Measurements from ENCODE around the gene RNF220. TPM values are rescaled to one million over a fixed set of nuclear protein-coding genes. Genes with fewer than 3 reads are reported as not detected.
A peak's percentile ranks its signal among the peaks of the same experiment; 100 is the strongest.

Gene RNF220
- total RNA-seq, 1 donor from 2014 or later = 58.4 TPM

DNA sequence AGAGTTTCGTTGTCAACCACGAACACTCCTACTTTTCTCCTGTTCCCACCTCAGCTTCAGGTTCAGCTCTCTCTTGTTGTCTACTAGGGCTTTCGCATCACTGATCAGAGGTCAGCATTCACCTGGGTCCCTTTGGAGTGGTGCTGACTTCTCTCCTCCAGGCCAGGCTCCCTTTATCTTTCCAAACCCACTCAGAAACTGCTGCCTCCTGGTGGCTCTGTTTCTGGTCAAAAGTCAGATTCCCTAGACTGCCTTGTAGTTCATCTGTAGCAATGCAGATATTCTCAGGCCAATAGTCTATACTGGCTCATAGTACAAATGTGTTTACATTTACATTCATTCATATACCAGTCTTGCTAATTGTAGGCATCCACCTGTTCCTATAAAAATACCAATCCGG is 43.6 kb upstream of the RNF220 start:
- Mint-ChIP-seq H3K9me3 (ENCODE audit: low read depth) (no peaks in the 10 kb centered on the region), H3K4me3 (ENCODE audit: unreplicated experiment) (no peak overlapping the region), H3K27ac (ENCODE audit: unreplicated experiment) (no peak overlapping the region), H3K27me3 (ENCODE audit: low read depth) (peaks cover 2% of the 10 kb centered on the region), H3K4me1 (ENCODE audit: low read depth) (no peaks in the 10 kb centered on the region), H3K36me3 (ENCODE audit: low read depth) (no peaks in the 10 kb centered on the region)
- DNase-seq (ENCODE audit: low spot score) = no peak
- TF ChIP-seq, protein P1, sequence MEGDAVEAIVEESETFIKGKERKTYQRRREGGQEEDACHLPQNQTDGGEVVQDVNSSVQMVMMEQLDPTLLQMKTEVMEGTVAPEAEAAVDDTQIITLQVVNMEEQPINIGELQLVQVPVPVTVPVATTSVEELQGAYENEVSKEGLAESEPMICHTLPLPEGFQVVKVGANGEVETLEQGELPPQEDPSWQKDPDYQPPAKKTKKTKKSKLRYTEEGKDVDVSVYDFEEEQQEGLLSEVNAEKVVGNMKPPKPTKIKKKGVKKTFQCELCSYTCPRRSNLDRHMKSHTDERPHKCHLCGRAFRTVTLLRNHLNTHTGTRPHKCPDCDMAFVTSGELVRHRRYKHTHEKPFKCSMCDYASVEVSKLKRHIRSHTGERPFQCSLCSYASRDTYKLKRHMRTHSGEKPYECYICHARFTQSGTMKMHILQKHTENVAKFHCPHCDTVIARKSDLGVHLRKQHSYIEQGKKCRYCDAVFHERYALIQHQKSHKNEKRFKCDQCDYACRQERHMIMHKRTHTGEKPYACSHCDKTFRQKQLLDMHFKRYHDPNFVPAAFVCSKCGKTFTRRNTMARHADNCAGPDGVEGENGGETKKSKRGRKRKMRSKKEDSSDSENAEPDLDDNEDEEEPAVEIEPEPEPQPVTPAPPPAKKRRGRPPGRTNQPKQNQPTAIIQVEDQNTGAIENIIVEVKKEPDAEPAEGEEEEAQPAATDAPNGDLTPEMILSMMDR (IDR thresholded peaks at IDR 0.05) = peak; percentile 49

DNA sequence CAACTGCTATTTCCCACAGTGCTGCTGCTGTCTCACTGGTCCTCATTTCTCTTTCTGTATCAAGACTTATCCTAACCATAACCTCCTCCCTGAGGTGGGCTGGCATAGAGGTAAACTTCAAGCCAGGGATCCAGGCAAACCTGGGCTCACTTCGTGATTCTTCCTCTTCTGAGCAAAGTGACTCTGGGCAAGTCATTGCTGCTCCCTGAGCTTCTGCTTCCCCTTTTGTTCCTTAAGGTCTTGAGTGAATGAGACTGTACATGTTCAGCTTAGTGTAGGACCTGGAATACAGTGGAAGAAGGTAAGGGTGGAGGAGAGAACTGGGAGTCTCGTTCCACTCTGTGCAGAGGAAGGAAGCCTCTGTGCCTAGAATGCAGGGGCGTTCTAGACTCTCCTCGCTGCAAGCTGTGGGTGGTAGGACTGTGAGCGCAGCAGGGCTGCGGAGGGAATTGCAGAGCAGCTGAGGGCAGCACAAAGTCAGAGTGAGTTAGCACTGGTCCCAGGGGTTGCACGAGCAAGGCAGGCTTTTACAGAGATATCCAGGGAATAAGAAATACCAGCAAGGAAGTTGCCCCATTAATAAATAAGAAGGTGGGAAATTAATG is 38.6 kb upstream of the RNF220 start:
- no peaks in the 10 kb centered on the region for H3K9me3 Mint-ChIP-seq (ENCODE audit: low read depth)
- no peak overlapping the region for H3K4me3 Mint-ChIP-seq (ENCODE audit: unreplicated experiment)
- TF ChIP-seq, protein P1 (IDR thresholded peaks at IDR 0.05) = no peak
- no peaks in the 10 kb centered on the region for H3K4me1 Mint-ChIP-seq (ENCODE audit: low read depth)
- no peaks in the 10 kb centered on the region for H3K36me3 Mint-ChIP-seq (ENCODE audit: low read depth)
- peaks cover 11% of the 10 kb centered on the region for H3K27me3 Mint-ChIP-seq (ENCODE audit: low read depth)
- H3K27ac Mint-ChIP-seq (ENCODE audit: unreplicated experiment) = no peak overlapping the region
- no peak for DNase-seq (ENCODE audit: low spot score)

DNA sequence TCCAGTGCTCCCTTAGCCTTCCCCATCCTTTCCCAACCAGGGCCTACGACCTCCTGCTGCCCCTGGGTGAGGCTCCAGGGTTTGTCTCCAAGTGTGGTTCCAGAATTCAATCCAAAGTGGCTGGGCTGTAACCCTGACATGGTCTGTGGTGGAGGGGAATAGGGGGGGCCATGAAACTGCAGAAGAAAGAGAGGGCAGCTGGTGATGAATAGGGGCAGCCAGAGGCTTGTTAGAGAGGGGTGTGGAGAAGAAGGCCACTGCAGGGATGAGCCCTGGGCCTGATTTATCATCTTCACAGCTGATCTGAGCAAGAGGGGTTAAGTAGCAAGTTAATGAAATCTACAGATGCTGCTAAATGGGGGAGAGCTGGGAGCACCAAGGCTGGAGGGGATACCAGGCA is 37.1 kb upstream of the RNF220 start:
- DNase-seq (ENCODE audit: low spot score) = no peak
- H3K4me3 Mint-ChIP-seq (ENCODE audit: unreplicated experiment) = no peak overlapping the region
- H3K27ac Mint-ChIP-seq (ENCODE audit: unreplicated experiment) = no peak overlapping the region
- H3K4me1 Mint-ChIP-seq (ENCODE audit: low read depth) = no peaks in the 10 kb centered on the region
- peaks cover 11% of the 10 kb centered on the region for H3K27me3 Mint-ChIP-seq (ENCODE audit: low read depth)
- TF ChIP-seq, protein P1 (IDR thresholded peaks at IDR 0.05) = no peak
- H3K9me3 Mint-ChIP-seq (ENCODE audit: low read depth) = no peaks in the 10 kb centered on the region
- no peaks in the 10 kb centered on the region for H3K36me3 Mint-ChIP-seq (ENCODE audit: low read depth)

DNA sequence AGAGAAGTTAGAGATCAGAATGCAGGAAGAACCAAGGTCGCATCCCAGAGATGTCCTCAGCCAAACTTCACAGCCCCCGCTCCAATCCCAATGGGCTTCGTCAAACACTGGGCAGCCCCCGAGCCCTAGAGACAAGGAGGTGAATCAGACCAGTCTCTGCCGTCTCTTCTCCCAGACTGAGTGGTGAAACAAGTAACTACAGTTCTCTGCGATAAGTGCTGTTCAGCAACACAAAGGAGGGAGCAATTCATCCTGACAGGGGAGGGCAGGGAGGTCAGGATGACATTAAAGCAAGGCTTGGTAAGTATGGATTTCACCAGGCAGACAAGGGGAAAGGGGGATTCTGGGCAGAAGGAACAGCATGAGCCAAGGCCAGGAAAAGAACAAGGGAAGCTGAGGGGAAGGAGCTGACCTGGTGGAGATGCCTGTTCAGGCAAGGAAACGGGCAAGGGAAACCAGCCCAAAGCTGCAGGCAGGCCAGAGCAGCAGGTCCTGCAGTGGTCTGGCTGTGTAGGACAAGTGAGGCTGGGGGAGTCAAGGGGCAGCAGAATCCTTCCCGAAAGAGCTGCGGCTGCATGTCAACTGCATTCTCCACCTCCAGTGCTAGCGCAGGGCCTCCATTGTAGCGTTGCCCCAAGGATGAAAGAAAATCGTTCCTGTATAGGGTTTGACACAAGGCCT is 36.4 kb upstream of the RNF220 start:
- no peak for DNase-seq (ENCODE audit: low spot score)
- no peak overlapping the region for H3K27ac Mint-ChIP-seq (ENCODE audit: unreplicated experiment)
- H3K27me3 Mint-ChIP-seq (ENCODE audit: low read depth) = peaks cover 10% of the 10 kb centered on the region
- TF ChIP-seq, protein P1 (IDR thresholded peaks at IDR 0.05) = no peak
- H3K4me3 Mint-ChIP-seq (ENCODE audit: unreplicated experiment) = no peak overlapping the region
- H3K9me3 Mint-ChIP-seq (ENCODE audit: low read depth) = no peaks in the 10 kb centered on the region
- no peaks in the 10 kb centered on the region for H3K4me1 Mint-ChIP-seq (ENCODE audit: low read depth)
- H3K36me3 Mint-ChIP-seq (ENCODE audit: low read depth) = no peaks in the 10 kb centered on the region

DNA sequence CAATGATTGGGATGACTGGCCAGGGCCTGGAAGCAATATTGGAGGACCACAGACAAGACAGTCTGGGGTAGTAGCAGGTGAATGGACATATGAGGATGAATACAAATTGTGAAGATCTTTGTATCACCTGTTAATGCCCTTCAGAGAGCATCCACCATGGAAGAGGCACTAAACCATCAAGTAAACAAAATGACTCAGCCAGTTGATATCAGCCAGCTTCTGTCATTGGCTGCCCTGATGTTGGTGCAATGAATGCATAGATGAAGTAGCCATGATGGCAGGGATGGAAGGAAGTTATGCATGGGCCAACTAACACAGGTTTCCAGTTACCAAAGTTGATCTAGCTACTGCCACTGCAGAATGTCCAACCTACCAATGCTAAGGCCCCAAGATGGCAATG is 33.8 kb upstream of the RNF220 start:
- no peak overlapping the region for H3K27ac Mint-ChIP-seq (ENCODE audit: unreplicated experiment)
- H3K4me1 Mint-ChIP-seq (ENCODE audit: low read depth) = no peaks in the 10 kb centered on the region
- DNase-seq (ENCODE audit: low spot score) = no peak
- H3K4me3 Mint-ChIP-seq (ENCODE audit: unreplicated experiment) = no peak overlapping the region
- TF ChIP-seq, protein P1 (IDR thresholded peaks at IDR 0.05) = no peak
- H3K27me3 Mint-ChIP-seq (ENCODE audit: low read depth) = peaks cover 9% of the 10 kb centered on the region
- H3K9me3 Mint-ChIP-seq (ENCODE audit: low read depth) = no peaks in the 10 kb centered on the region
- no peaks in the 10 kb centered on the region for H3K36me3 Mint-ChIP-seq (ENCODE audit: low read depth)

Data from chondrocyte (in vitro differentiated cells).